Glutamatergic neuron (in vitro differentiated cells): ENCODE measurements around the gene SLIT3. TPM values are rescaled to one million over a fixed set of nuclear protein-coding genes. Genes with fewer than 3 reads are reported as not detected.

ENCODE experiments used
- DNase-seq: peaks from one replicate; pipeline ENCODE4 v3.0.0; 2022
- H3K27ac Mint-ChIP-seq: one replicate; pipeline ENCODE4 v1.8.0; 2020; ENCODE audit warnings: mild to moderate bottlenecking, mixed read lengths, inconsistent platforms; ENCODE audit not compliant: unreplicated experiment
- H3K27me3 Mint-ChIP-seq: one replicate; pipeline ENCODE4 v1.8.0; 2020; ENCODE audit warnings: mild to moderate bottlenecking, moderate library complexity, mixed read lengths, inconsistent platforms; ENCODE audit not compliant: unreplicated experiment
- H3K36me3 Mint-ChIP-seq: one replicate; pipeline ENCODE4 v1.8.0; 2020; ENCODE audit warnings: mild to moderate bottlenecking, mixed read lengths, inconsistent platforms; ENCODE audit not compliant: unreplicated experiment
- H3K4me1 Mint-ChIP-seq: one replicate; pipeline ENCODE4 v1.8.0; 2020; ENCODE audit warnings: mild to moderate bottlenecking, low read depth, mixed read lengths, inconsistent platforms; ENCODE audit not compliant: unreplicated experiment
- H3K4me3 Mint-ChIP-seq: one replicate; pipeline ENCODE4 v1.8.0; 2020; ENCODE audit warnings: mild to moderate bottlenecking, mixed read lengths, inconsistent platforms; ENCODE audit not compliant: unreplicated experiment
- H3K9me3 Mint-ChIP-seq: one replicate; pipeline ENCODE4 v1.8.0; 2020; ENCODE audit warnings: mild to moderate bottlenecking, moderate library complexity, mixed read lengths, inconsistent platforms; ENCODE audit not compliant: unreplicated experiment
- total RNA-seq: library from RNA; stranded (reverse); fragmentation: NEBNext Ultra II Directional; extraction: Animal tissue kit (Norgen Biotek cat#: 25700); gene quantifications from one replicate; pipeline ENCODE4 v1.2.1, GENCODE V29; 2021; ENCODE audit not compliant: unreplicated experiment
- TF ChIP-seq, protein P1 (sequence below): fragments of 200-600 bp; sonication (generic); IDR thresholded peaks from one replicate; pipeline ENCODE4 v1.5.0; 2021; ENCODE audit not compliant: partially characterized antibody, unreplicated experiment

SLIT3 gene
- total RNA-seq, 1 donor from 2014 or later: 11.5 TPM

DNA sequence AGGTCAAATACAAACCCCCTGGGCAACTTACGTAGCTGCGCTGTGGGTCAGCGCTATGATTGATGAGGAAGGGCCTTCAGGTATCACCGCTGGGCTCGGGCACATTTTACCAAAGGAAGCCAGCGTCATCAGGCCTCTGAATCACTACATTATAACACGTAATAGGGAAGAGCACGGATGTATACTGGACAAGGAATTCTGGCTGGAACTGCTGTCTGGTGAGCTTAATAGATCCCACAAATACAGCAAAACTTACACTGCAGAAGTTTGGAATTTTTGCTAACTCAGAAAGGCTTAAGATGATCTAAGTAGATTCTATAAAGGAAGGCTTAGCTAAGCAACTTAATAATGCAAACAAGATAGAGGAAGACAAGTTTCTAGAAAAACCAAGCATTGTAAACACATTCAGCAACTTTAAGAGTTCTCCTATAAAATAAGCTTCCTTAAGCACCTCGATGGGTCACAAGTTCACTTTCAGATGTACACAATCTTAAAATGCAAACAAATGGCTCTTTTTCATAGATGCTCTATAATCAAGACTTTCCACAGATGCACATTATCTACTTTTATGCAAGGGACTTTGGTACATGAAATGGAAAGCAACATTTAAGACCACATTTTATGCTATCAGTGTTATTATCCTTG, 361.7 kb downstream of the SLIT3 start:
- TF ChIP-seq, protein P1, sequence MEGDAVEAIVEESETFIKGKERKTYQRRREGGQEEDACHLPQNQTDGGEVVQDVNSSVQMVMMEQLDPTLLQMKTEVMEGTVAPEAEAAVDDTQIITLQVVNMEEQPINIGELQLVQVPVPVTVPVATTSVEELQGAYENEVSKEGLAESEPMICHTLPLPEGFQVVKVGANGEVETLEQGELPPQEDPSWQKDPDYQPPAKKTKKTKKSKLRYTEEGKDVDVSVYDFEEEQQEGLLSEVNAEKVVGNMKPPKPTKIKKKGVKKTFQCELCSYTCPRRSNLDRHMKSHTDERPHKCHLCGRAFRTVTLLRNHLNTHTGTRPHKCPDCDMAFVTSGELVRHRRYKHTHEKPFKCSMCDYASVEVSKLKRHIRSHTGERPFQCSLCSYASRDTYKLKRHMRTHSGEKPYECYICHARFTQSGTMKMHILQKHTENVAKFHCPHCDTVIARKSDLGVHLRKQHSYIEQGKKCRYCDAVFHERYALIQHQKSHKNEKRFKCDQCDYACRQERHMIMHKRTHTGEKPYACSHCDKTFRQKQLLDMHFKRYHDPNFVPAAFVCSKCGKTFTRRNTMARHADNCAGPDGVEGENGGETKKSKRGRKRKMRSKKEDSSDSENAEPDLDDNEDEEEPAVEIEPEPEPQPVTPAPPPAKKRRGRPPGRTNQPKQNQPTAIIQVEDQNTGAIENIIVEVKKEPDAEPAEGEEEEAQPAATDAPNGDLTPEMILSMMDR: no peak
- H3K27ac Mint-ChIP-seq: no peak overlapping the region
- H3K27me3 Mint-ChIP-seq: no peaks in the 10 kb centered on the region
- H3K9me3 Mint-ChIP-seq: peaks cover 1% of the 10 kb centered on the region
- H3K4me1 Mint-ChIP-seq: peaks cover 9% of the 10 kb centered on the region
- DNase-seq: no peak
- no peak overlapping the region for H3K4me3 Mint-ChIP-seq
- no peaks in the 10 kb centered on the region for H3K36me3 Mint-ChIP-seq

DNA sequence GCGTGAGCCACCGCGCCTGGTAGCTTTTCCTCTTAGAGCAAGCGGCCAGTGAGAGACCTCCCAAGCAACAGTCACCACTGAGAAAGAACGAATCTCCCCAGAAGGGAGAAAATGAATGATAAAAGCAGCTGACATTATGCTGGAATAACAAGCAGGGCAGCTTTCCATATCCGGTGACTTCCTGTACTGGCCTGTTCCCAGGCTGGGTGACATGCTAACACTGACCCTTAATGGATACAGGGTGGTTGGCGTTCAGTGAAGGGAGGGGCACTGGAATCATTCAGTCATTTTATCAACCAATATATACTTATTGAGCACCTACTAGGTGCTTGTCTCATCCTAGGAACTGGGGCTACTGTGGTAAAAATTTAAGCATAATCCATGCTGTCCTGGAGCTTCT, 364.4 kb downstream of the SLIT3 start:
- TF ChIP-seq, protein P1: no peak
- no peak for DNase-seq
- Mint-ChIP-seq H3K36me3 (no peaks in the 10 kb centered on the region), H3K4me1 (no peaks in the 10 kb centered on the region), H3K27ac (no peak overlapping the region), H3K4me3 (no peak overlapping the region), H3K9me3 (peaks cover 1% of the 10 kb centered on the region), H3K27me3 (no peaks in the 10 kb centered on the region)

DNA sequence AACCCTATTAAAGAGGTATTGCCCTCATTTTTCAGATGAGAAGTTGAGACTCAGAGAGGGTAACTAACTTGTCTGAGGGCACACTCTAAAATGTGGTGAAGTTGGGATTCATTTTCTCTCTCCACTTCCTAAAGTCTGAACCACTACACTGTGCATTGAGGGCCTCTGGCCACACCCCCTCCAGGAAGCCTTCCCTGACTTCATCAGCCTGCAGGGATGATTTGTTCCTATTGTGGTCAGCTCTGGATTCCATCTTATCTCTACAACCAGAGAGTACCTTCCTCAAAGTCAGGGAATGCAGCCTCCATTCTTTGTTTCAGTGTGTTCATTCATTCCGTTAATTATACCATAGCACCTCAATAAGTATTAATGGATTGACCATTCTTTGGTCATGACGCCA, 365.8 kb downstream of the SLIT3 start:
- H3K36me3 Mint-ChIP-seq: no peaks in the 10 kb centered on the region
- no peak overlapping the region for H3K4me3 Mint-ChIP-seq
- H3K4me1 Mint-ChIP-seq: no peaks in the 10 kb centered on the region
- H3K27me3 Mint-ChIP-seq: no peaks in the 10 kb centered on the region
- TF ChIP-seq, protein P1: no peak
- no peak overlapping the region for H3K27ac Mint-ChIP-seq
- peaks cover 1% of the 10 kb centered on the region for H3K9me3 Mint-ChIP-seq
- no peak for DNase-seq

DNA sequence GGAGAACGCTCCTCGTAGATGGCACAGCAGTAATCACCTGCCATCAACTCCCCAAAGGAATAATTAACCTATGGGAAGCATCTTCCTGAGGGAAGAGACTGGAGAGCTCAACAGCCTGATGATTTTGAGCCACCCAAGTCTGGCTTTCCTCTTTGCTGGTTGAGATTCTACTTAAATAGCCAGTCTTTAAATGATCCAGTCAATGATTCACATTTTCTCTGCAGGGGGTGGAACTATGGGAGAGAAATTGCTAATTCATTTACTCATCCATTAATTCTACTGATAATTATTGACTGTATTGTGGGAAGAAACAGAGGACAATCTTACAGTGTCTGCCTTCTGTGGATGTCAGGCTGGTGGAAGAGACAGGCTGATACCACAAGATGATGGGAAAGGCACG, 366.8 kb downstream of the SLIT3 start:
- Mint-ChIP-seq H3K27ac (no peak overlapping the region), H3K36me3 (no peaks in the 10 kb centered on the region)

More for the DNA sequence above, 366.8 kb downstream of the SLIT3 start:
- Mint-ChIP-seq H3K4me3 (no peak overlapping the region), H3K4me1 (no peaks in the 10 kb centered on the region), H3K9me3 (peaks cover 1% of the 10 kb centered on the region), H3K27me3 (no peaks in the 10 kb centered on the region)
- no peak for DNase-seq
- TF ChIP-seq, protein P1: no peak
